HG02938 (cell line): Measurements from ENCODE around the gene SGCA.

Experiments
- ATAC-seq: cut with Tn5 transposase; IDR thresholded peaks from one replicate; pipeline ENCODE4 v1.9.1; 2021; ENCODE audit warnings: mild to moderate bottlenecking, moderate library complexity; ENCODE audit not compliant: unreplicated experiment

SGCA gene

DNA sequence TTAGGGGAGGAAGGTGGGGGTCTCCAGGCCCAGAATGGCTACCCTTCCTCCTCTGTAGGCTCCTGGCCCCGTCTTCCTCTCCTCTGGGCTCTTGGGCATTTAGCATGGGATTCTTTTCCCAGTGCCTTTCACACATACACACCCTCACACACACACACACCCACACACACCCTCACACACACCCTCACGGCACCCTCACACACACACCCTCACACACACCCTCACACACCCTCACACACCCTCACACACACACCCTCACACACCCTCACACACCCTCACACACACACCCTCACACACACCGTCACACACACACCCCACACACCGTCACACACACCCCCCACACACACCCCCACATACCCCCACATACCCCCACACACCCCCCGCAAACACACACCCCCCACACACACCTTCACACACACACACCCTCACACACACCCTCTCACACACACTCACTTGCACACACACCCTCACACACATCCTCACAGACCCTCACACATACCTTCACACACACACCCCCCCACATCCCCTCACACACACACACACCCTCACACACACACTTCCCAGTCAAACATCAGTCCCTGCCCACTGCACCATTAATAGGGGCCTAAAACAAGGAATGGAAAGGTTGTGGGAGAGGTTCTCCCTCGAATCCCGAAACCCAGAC, 845 bp downstream of the SGCA start:
- no peak for ATAC-seq

DNA sequence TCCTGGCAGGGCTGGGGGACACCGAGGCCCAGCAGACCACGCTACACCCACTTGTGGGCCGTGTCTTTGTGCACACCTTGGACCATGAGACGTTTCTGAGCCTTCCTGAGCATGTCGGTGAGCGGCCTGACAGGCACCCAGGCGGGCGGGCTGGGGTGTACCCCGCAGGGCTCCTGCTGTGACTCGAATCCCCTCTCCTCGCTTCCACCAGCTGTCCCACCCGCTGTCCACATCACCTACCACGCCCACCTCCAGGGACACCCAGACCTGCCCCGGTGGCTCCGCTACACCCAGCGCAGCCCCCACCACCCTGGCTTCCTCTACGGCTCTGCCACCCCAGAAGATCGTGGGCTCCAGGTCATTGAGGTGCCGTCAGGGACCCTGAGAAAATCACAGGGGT, 1.6 kb downstream of the SGCA start:
- no peak for ATAC-seq

- no peak for ATAC-seq
Measured at GRCh38 chr17:50168319-50168718, 2.5 kb downstream of the SGCA start.

GRCh38 chr17:50169121-50169764, 3.4 kb downstream of the SGCA start:
- no peak for ATAC-seq

- ATAC-seq, result no peak
Measured at GRCh38 chr17:50169881-50170459, 4.2 kb downstream of the SGCA start.

DNA sequence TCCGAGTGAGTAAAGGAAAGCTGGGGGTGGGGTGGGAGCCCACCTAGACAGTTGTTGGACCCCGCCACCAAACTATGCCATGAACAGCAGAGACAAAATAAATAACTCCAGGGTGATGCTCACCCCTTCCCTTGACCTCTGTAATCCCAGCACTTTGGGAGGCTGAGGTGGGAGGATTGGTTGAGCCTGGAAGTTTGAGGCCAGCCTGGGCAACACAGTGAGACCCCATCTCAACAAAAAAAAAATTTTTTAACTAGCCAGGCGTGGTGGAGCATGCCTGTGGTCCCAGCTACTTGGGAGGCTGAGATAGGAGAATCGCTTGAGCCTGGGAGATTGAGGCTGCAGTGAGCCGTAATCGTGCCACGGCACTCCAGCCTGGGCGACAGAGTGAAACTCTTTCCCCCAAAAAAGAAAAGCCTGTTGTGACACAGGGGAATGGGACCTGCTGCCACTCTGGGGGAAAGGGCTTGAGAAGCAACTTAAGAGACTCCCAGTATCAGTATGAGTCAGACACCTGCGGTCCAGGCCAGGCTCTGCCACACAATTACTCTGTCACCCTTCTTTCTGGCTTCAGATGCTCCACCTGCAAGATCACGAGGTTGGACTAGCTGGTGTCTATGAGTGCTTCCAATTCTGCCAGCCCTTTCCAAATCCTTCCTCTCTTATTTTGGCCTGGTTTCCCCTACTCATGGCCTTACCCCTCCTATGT, 5.0 kb downstream of the SGCA start:
- ATAC-seq, result no peak

DNA sequence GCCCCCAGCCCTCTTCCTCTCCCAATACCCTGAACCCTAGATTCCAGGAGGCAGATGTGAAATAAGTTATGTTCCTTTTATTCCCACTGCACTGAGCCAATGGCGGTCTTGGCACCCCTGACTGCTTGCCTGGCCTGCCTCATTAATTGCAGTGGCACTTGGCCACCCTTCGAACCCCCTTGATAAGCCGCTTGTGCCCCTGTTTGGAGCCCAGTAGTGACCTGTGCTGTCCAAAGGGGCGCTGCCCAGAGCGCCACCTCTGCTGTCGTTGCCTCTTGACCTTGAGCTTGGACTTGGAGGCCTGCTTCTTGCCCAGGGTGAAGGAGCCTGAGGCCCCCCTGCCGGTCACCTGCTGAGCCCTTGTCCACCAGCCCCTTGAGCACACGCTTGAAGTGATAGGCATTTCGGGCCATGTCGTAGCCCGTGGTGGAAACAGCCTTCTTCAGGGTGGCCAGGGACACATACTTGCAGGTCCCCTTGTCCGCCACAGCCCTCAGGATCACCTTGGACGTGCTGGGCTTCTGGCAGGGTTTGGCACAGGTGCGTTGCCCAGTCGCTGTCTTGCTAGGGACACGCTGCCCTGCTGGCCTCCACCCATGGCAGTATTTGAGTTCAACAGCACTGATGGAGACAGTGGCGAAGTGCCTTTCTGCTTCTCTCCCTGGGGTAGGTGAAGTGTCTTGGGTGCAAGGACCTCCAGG, 5.7 kb downstream of the SGCA start:
- ATAC-seq, result no peak

GRCh38 chr17:50172130-50172529, 6.3 kb downstream of the SGCA start:
- ATAC-seq, result no peak

DNA sequence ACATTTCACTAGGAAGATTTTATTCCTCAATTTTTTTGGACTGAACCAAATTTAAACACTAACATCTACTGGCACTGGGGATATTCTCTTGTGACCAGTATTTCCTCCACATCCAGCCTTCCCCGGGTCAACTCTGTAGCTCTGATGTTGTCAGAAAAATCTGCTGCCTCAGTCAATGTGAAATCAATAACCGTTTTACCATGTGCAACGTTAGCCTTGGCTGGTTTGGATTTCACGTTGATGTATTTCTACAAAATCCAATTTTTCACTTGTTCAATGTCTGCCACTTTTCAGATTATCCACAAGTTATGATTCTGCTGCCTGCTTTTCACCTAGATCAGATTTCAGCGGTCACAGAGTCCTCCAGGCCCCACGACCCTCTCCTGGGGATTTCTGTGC, 7.1 kb downstream of the SGCA start:
- no peak for ATAC-seq

- ATAC-seq, result no peak
Measured at GRCh38 chr17:50173335-50173941, 7.6 kb downstream of the SGCA start.

DNA sequence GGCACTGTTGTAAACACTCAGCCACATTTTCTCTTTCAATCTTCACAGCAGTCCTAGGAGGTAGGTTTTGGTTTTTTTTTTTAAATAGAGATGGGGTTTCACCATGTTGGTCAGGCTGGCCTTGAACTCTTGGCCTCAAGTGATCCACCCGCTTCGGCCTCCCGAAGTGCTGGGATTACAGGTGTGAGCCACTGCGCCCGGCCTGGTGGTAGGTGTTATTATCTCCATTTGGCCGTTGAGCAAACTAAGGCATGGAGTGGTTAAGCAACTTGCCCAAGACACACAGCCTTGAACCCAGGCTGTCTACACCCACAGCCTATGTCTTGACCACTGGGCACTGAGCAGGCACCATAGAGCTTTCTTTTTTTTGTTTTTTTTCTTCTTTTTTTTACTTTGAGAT, 8.6 kb downstream of the SGCA start:
- no peak for ATAC-seq

- ATAC-seq, result no peak
Measured at GRCh38 chr17:50175035-50175807, 9.4 kb downstream of the SGCA start.

GRCh38 chr17:50176559-50177357, 11.0 kb downstream of the SGCA start:
- no peak for ATAC-seq

DNA sequence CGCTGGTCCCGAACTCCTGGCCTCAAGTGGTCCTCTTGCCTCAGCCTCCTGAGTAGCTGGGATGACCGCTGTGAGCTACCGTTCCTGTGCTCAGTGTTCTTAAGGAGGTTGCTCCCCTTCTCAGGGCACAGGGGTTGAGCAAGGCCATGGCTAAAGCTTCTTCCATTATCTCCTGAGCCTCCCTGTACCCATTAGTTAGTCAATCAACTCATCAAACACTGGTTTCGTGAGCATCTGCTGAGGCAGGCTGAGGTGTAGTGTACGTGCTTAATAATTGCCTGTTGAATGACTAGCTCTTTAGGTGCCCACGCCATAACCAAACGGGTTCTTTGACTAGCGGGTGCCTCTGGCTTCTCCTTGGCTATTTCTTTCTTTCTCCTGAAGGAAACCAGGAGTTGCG, 11.7 kb downstream of the SGCA start:
- ATAC-seq, result no peak

- peak; percentile 58 for ATAC-seq
Measured at GRCh38 chr17:50177983-50178834, 12.4 kb downstream of the SGCA start.

GRCh38 chr17:50180111-50180510, 14.3 kb downstream of the SGCA start:
- no peak for ATAC-seq

DNA sequence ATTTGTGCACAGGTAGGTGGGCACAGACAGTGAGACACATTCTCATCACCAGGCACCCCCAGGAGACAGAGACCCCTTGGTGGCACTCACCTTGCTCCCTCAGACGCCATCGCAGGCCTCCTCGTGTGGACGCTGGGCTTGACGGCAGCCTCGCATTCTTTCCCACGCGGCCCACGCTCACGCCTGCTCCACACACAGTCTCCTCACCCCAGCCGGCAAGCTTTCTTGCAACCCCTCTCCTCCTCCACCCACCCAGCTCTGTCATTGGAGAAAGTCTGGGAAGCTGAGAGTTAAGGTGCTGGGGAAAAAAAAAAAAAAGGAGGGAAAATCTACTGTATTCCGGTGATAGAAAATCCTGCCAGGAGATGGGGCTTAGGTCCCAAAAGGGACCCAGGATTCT, 14.8 kb downstream of the SGCA start:
- ATAC-seq, result no peak

DNA sequence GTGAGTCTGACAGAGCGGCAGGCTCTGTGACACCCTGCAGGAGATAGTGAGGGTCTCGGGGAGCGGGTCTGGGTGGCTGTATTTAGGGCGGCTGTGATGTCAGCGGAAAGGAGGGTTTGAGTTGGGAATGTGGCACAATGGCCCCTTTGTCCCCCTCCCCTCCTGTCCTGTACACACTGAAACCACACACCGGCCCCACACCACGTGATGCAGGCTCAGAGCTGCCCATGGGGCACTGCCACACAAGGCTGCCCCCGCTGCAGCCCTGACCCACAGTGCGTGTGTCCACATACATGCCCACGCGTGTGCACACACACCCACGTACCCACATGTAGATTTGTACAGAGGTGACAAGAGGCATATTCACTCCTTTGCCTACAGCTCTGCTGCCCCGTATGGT, 15.3 kb downstream of the SGCA start:
- no peak for ATAC-seq
